SU-DHL-6 (cell line): ENCODE data around the gene SLC2A4RG.
"Not testable (repeated sequence)": the region's sequence is repeated elsewhere in the genome, so short reads cannot be mapped to it uniquely, and the experiment has no call there.

Experiments
- CTCF ChIP-seq: fragments of 200-600 bp; sonication (generic); IDR thresholded peaks from one replicate; pipeline ENCODE4 v1.5.1; 2017; ENCODE audit warnings: antibody characterized with exemption, mild to moderate bottlenecking, low read length, moderate library complexity; ENCODE audit not compliant: insufficient read depth, poor library complexity, severe bottlenecking
- EZH2phosphoT487 ChIP-seq: fragments of 200-600 bp; sonication (generic), shearing (Covaris generic); conservative IDR thresholded peaks from 2 replicates; pipeline ENCODE4 v1.6.1; 2018; ENCODE audit warnings: mild to moderate bottlenecking, antibody characterized with exemption, low read length, moderate library complexity, mixed read lengths

GRCh38 chr20:63730189-63730733 is 9.3 kb upstream of the SLC2A4RG start:
- not testable (repeated sequence) for TF ChIP-seq CTCF, EZH2phosphoT487
